PFSK-1 (cell line): ENCODE measurements around the gene CLEC2A.

Source experiments
- FOXP2 ChIP-seq: optimal IDR thresholded peaks from 2 replicates; pipeline ENCODE3; 2011; ENCODE audit warnings: borderline replicate concordance, control low read depth, inconsistent platforms; ENCODE audit not compliant: insufficient read depth; ENCODE audit errors: extremely low read length, extremely low read depth
- POLR2AphosphoS5 ChIP-seq: IDR thresholded peaks from 2 replicates; pipeline ENCODE4 v1.6.1; 2012; ENCODE audit warnings: low read depth, mild to moderate bottlenecking, control low read depth, low read length, moderate library complexity
- REST ChIP-seq, 2 experiments: IDR thresholded peaks; 2 replicates each; pipeline versions ENCODE4 v1.6.1 to v1.8.0; 2011 to 2012; ENCODE audit warnings: low read depth in 2 of 2, low read length in 2 of 2, control low read depth in 1 of 2, inconsistent platforms in 1 of 2, mild to moderate bottlenecking in 1 of 2, moderate library complexity in 1 of 2; ENCODE audit not compliant: insufficient read depth in 1 of 2
- SIN3A ChIP-seq: IDR thresholded peaks from 2 replicates; pipeline ENCODE4 v1.6.1; 2012; ENCODE audit warnings: mild to moderate bottlenecking, low read length, moderate library complexity, borderline replicate concordance; ENCODE audit not compliant: insufficient read depth
- TAF1 ChIP-seq: IDR thresholded peaks from 2 replicates; pipeline ENCODE4 v1.6.1; 2012; ENCODE audit warnings: low read length, control low read depth, borderline replicate concordance; ENCODE audit not compliant: insufficient read depth

Gene CLEC2A

GRCh38 chr12:9925705-9926393, 6.3 kb downstream of the CLEC2A start:
- TF ChIP-seq SIN3A (no peak), POLR2AphosphoS5 (no peak), FOXP2 (no peak), REST (IDR thresholded peaks at IDR 0.05; ENCODE audit: insufficient read depth in 1 of 2, low read depth in 2 of 2, low read length in 2 of 2) (no peak), TAF1 (no peak)

- TF ChIP-seq REST (IDR thresholded peaks at IDR 0.05; ENCODE audit: insufficient read depth in 1 of 2, low read depth in 2 of 2, low read length in 2 of 2) (no peak), SIN3A (no peak), TAF1 (no peak), FOXP2 (no peak)
Observed at GRCh38 chr12:9922429-9922828, 9.7 kb downstream of the CLEC2A start.

- no peak for TF ChIP-seq FOXP2
- no peak for TF ChIP-seq REST (IDR thresholded peaks at IDR 0.05; ENCODE audit: insufficient read depth in 1 of 2, low read depth in 2 of 2, low read length in 2 of 2)
- TF ChIP-seq SIN3A = no peak
Observed at GRCh38 chr12:9920451-9920850, 11.7 kb downstream of the CLEC2A start.

GRCh38 chr12:9919443-9919842, 12.7 kb downstream of the CLEC2A start:
- TF ChIP-seq FOXP2 (no peak), SIN3A (no peak), TAF1 (no peak), POLR2AphosphoS5 (no peak), REST (IDR thresholded peaks at IDR 0.05; ENCODE audit: insufficient read depth in 1 of 2, low read depth in 2 of 2, low read length in 2 of 2) (no peak)

- TF ChIP-seq SIN3A = no peak
- no peak for TF ChIP-seq TAF1
- no peak for TF ChIP-seq POLR2AphosphoS5
- TF ChIP-seq FOXP2 = no peak
- no peak for TF ChIP-seq REST (IDR thresholded peaks at IDR 0.05; ENCODE audit: insufficient read depth in 1 of 2, low read depth in 2 of 2, low read length in 2 of 2)
Observed at GRCh38 chr12:9911708-9912107, 20.5 kb downstream of the CLEC2A start.
